Activated naive CD8-positive, alpha-beta T cell treated with anti-CD3 and anti-CD28 coated beads, Interleukin-2, amount 10 ng/mL, durations not matched to agents 7 days and 5 days (primary cell): ENCODE measurements around the gene LIPT2. TPM values are rescaled to one million over a fixed set of nuclear protein-coding genes. Genes with fewer than 3 reads are reported as not detected.
"Not testable (repeated sequence)": the region's sequence is repeated elsewhere in the genome, so short reads cannot be mapped to it uniquely, and the experiment has no call there.

Source experiments
- ATAC-seq: fragments of 150-1000 bp; cut with Tn5 transposase; one replicate; pipeline ENCODE4 v1.10.0; 2021; ENCODE audit warnings: low read depth, moderate library complexity
- POLR2A ChIA-PET: fragments of 350-600 bp; sonication (Branson Sonifier 250); formaldehyde crosslinking; loops from one replicate; lab custom pipeline; 2021; ENCODE audit warnings: antibody characterized with exemption; lab: Charles Lee
- DNase-seq: peaks from one replicate; pipeline ENCODE4 v3.0.0; 2021
- H3K27ac Mint-ChIP-seq: one replicate; pipeline ENCODE4 v1.8.0; 2022; ENCODE audit warnings: mild to moderate bottlenecking, mixed read lengths
- H3K27me3 Mint-ChIP-seq: one replicate; pipeline ENCODE4 v1.8.0; 2022; ENCODE audit warnings: mild to moderate bottlenecking, moderate library complexity, mixed read lengths
- H3K36me3 Mint-ChIP-seq: one replicate; pipeline ENCODE4 v1.8.0; 2021; ENCODE audit warnings: mild to moderate bottlenecking, mixed read lengths
- H3K4me1 Mint-ChIP-seq: one replicate; pipeline ENCODE4 v1.8.0; 2021; ENCODE audit warnings: mixed read lengths
- H3K4me3 Mint-ChIP-seq: one replicate; pipeline ENCODE4 v1.8.0; 2022; ENCODE audit warnings: mild to moderate bottlenecking, moderate library complexity, mixed read lengths
- H3K9me3 Mint-ChIP-seq: one replicate; pipeline ENCODE4 v1.8.0; 2021; ENCODE audit warnings: mixed read lengths
- total RNA-seq, 2 experiments: library from RNA; stranded (reverse); gene quantifications; one replicate each; pipeline ENCODE4 v1.2.3, GENCODE V29; 2021

Gene LIPT2
- 1 to 10 TPM; 3.1 to 6.7 TPM for total RNA-seq

DNA sequence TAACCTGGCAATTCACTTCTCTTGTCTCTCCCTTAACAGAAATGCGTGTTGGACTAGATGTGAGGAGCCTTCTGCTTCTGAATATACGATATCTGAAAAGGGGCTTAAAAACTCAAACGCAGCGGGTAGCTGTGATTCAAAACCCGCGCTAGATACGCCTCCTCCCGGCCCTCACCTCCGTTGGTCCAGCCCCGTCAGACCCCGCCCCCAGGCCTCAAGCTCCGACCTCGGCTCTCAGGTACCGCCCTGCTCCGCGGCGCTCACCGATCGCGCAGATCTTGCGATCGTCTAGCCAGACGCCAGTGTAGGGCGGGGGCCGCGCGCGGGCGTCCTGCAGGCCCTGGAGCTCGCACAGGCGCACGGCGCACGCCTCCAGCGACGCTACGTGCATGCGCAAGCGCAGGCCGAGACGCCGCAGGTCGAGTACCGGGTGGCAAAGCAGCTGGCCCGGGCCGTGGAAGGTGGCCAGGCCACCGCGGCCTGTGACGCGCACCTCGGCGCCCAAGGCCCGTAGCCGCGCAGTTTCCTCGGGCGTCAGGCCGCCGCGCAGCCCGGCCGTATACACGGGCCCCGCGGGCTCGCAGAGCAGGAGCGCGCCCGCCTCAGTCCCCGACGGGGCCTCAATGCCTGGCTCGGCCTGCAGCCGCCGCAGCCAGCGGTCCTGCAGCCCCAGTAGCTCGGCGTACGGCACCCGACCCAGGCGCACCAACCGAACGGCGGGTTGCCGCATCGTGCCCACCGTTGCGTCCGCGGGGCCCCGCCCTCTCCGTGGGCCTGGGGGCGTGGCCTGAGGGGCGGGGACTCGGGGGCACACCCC lies at the start of gene LIPT2:
Gene LIPT2, minus strand, starts transcription at position 751 of the 817 bp plus-strand sequence. Its CDS starts 21 bp downstream, at position 730.
- H3K9me3 Mint-ChIP-seq: no peaks in the 10 kb centered on the region
- no peaks in the 10 kb centered on the region for H3K27me3 Mint-ChIP-seq
- peak within 1 kb of the TSS; percentile 86 for H3K4me3 Mint-ChIP-seq
- H3K4me1 Mint-ChIP-seq: peaks cover 11% of the 10 kb centered on the region
- DNase-seq (peak; percentile 96), ATAC-seq (peak; percentile 99)
- H3K36me3 Mint-ChIP-seq: peaks cover 1% of the 10 kb centered on the region
- H3K27ac Mint-ChIP-seq: peak within 1 kb of the TSS; percentile 86
- POLR2A ChIA-PET: interaction anchor here (0.5 to 2.0 kb wide), 17 partner anchors 8 to 1405 kb away, joined by 3 to 22 read pairs (median 4); partner anchors contain the start of genes C2CD3, PGM2L1, POLD3 and PPME1

DNA sequence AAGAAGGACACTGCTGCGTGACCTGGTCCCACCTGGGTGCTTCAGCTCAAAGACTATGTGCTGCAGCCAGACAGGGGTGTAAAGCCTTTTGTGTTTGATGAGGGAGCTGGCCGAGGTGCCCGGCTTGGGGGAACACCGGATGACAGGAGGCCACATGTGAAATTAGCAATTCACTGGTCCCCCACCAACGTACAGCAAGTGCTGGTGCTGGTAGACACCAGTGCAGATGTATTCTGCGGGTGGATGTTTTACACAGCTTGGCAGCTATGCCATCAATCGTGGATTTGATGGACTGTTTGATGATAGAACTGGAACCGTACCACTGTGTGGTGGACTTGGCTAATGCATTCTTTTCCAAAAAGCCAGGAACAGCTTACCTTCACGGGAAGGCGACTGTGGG lies 47.9 kb upstream of the LIPT2 start:
- H3K9me3 Mint-ChIP-seq: peaks cover 19% of the 10 kb centered on the region
- H3K4me3 Mint-ChIP-seq: no peak overlapping the region
- H3K36me3 Mint-ChIP-seq: no peaks in the 10 kb centered on the region
- ATAC-seq (no peak), DNase-seq (no peak)
- H3K4me1 Mint-ChIP-seq: no peaks in the 10 kb centered on the region
- H3K27ac Mint-ChIP-seq: no peak overlapping the region
- POLR2A ChIA-PET: no interaction called here
- no peaks in the 10 kb centered on the region for H3K27me3 Mint-ChIP-seq

DNA sequence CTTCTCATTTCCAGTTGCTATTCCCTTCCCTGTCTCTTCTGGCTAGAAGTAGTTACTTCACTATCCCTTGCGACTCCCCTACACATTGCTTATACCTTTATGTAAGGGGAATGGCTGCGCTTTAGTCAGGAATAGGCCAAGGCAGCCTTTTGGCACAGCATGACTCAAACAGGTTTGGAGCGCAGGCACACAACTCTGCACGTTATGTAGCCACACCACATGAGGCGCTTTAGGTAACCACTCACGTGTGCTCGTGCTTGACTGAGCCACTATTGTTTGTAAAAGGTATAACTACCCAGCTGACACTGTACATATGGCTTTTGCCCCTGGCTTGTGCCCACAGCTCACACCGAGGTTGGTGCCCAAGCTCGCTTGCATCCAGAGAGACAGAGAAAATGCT lies 46.7 kb upstream of the LIPT2 start:
- POLR2A ChIA-PET: no interaction called here
- Mint-ChIP-seq H3K27me3 (no peaks in the 10 kb centered on the region), H3K4me1 (no peaks in the 10 kb centered on the region), H3K4me3 (no peak overlapping the region), H3K36me3 (no peaks in the 10 kb centered on the region), H3K27ac (no peak overlapping the region), H3K9me3 (peaks cover 17% of the 10 kb centered on the region)
- no peak for ATAC-seq
- no peak for DNase-seq

DNA sequence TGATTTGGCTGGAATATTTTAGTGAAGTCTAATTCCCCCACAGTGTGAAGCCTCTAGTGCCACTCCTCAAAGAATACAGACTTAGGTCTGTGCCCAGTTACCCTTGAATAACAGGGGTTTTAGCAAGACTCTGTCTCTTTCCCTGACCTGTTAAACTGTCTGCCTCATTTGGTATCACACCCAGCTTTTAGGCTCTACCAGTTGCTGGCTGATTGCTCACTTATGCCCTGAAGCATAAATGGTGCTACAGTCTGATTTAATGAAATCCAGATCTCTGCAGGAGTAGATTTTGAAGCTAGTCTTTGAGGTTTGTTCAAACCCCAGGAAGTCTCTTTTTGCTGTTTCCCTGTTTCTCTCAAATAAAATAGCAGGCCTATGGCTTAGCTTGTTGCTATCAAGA lies 45.2 kb upstream of the LIPT2 start:
- Mint-ChIP-seq H3K27ac (no peak overlapping the region), H3K36me3 (no peaks in the 10 kb centered on the region), H3K9me3 (peaks cover 6% of the 10 kb centered on the region), H3K4me1 (no peaks in the 10 kb centered on the region), H3K4me3 (no peak overlapping the region), H3K27me3 (no peaks in the 10 kb centered on the region)
- DNase-seq (no peak), ATAC-seq (no peak)
- POLR2A ChIA-PET: no interaction called here

DNA sequence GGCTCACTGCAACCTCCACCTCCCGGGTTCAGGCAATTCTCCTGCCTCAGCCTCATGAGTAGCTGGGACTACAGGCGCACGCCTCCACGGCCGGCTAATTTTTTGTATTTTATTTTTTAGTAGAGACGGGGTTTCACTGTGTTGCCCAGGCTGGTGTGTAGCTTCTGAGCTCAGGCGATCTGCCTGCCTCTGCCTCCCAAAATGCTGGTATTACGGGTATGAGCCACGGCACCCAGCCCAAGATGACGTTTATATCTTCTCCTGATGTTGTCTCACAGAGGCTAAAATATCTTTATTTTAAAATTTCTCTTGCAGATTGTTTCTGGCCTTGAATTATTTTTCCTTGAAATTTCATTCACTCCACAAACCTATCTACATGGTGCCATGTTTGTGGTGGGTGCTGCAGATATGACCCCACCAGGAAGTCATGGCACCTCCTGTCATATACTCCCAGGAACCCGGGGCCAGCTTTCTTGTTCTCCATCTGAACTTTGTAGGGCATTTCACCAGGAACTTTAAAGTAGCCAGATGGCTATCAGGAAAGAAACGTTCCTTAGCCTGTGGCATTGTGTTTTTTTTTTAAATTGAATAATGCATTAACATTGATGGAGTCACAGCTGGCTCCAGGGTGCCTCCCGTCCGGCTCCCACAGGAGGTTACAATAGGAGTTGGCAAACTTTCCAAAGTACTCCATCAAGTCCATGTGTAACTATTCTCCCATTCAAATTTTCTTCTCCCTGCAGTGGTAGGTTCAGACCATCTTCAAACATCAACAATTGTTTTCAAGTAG lies 42.0 kb upstream of the LIPT2 start:
- ATAC-seq: no peak
- H3K4me3 Mint-ChIP-seq: no peak overlapping the region
- H3K27me3 Mint-ChIP-seq: no peaks in the 10 kb centered on the region
- no peaks in the 10 kb centered on the region for H3K36me3 Mint-ChIP-seq
- no peaks in the 10 kb centered on the region for H3K4me1 Mint-ChIP-seq
- no peak for DNase-seq
- H3K9me3 Mint-ChIP-seq: peaks cover 4% of the 10 kb centered on the region
- POLR2A ChIA-PET: no interaction called here
- H3K27ac Mint-ChIP-seq: no peak overlapping the region

DNA sequence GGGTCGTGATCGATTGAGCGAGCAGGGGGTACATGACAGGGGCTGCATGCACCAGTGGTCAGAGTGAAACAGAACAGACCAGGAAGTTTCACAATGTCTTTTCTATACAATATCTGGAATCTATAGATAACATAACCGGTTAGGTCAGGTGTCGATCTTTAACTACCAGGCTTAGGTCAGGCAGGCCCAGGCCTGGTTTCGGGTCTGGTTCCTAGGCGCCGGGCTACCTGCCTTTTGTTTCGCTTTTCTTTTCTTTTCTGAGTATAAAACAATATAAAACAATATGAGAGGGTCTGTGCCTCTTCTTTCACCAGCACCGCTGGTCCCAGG lies 41.4 kb upstream of the LIPT2 start:
- H3K9me3 Mint-ChIP-seq, H3K27ac Mint-ChIP-seq, H3K36me3 Mint-ChIP-seq, H3K27me3 Mint-ChIP-seq, DNase-seq, H3K4me1 Mint-ChIP-seq, POLR2A ChIA-PET, ATAC-seq, H3K4me3 Mint-ChIP-seq: not testable (repeated sequence)

DNA sequence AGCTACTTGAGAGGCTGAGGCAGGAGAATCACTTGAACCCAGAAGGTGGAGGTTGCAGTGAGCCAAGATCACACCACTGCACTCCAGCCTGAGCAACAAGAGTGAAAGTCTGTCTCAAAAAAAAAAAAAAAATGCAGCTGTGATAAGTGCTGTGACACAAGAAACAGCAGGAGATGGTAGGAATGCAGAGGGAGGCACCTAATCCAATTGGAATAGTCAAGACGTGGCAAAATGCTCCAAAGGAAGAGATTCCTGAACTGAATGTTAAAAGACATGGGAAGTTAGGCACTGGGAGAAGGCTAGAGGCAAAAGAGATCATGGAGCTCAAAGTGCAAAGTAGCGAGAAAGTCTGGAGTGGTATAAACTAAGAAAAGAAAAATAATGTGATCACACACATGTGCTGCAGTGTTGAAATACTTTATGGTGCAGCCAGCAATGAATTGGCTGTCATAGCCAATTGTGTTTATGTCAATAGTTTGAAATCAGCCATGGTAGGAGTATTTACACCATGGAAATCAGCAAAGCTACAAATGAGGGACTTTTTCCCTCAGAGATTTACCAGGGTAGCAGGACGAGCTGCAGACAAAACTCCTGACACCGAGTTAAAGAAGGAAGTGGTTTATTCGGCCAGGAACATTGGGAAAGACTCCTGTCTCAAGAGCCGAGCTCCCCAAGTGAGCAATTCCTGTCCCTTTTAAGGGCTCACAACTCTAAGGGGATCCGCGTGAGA lies 40.9 kb upstream of the LIPT2 start:
- Mint-ChIP-seq H3K4me3 (no peak overlapping the region), H3K9me3 (peaks cover 4% of the 10 kb centered on the region), H3K36me3 (no peaks in the 10 kb centered on the region), H3K4me1 (no peaks in the 10 kb centered on the region), H3K27ac (no peak overlapping the region), H3K27me3 (peaks cover 3% of the 10 kb centered on the region)
- no peak for DNase-seq
- POLR2A ChIA-PET: no interaction called here
- no peak for ATAC-seq

DNA sequence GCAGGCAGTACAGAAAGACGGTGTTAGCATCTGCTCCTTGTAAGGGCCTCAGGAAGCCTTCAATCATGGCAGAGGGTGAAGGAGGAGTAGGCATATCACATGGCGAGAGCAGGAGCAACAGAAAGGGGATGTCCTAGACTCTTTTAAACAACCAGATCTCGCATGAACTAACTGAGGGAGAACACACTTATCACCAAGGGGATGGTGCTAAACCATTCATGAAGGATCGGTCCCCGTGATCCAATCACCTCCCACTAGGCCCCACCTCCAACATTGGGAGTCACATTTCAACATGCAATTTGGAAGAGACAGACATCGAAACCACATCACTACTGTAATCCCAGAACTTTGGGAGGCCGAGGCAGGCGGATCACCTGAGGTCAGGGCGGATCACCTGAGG lies 39.9 kb upstream of the LIPT2 start:
- Mint-ChIP-seq H3K4me1 (no peaks in the 10 kb centered on the region), H3K4me3 (no peak overlapping the region), H3K27ac (no peak overlapping the region), H3K36me3 (no peaks in the 10 kb centered on the region), H3K9me3 (peaks cover 4% of the 10 kb centered on the region), H3K27me3 (peaks cover 6% of the 10 kb centered on the region)
- POLR2A ChIA-PET: no interaction called here
- ATAC-seq: no peak
- DNase-seq: no peak

DNA sequence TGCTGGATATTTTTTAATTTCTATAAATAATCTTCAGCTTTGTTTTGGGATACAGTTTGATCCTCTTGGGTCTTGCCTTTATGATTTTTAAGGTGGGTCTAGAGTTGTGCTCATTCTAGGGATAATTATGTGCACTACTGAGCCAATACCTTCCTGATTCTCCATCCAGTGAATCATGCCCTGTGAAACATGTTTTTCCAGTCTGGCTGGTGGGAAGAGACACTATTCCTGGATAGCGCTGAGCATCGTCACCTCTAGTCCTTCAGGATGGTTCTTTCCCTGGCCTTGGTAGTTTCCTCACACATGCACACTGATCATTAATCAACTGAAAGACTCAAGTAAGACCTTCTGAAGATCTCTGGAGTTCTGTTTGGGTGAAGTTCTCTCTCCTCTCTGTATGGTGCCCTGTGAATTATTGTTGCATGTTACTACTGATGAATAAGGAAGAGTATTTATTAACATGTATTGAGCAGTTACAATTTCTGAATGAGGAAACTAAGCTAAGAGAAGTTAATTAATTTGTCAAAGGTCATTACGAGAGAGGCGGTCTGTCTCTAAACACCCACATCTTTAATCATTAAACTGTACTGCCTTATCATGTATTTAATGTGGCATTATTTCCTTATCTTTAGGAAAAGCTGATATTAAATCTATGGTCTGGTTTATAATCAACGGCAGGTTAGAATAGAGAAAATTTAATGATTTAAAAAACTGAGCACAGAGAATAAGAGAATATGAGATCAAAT lies 39.1 kb upstream of the LIPT2 start:
- ATAC-seq (no peak), DNase-seq (no peak)
- Mint-ChIP-seq H3K36me3 (no peaks in the 10 kb centered on the region), H3K4me1 (no peaks in the 10 kb centered on the region), H3K27me3 (peaks cover 6% of the 10 kb centered on the region), H3K27ac (no peak overlapping the region), H3K4me3 (no peak overlapping the region), H3K9me3 (no peaks in the 10 kb centered on the region)
- POLR2A ChIA-PET: no interaction called here

DNA sequence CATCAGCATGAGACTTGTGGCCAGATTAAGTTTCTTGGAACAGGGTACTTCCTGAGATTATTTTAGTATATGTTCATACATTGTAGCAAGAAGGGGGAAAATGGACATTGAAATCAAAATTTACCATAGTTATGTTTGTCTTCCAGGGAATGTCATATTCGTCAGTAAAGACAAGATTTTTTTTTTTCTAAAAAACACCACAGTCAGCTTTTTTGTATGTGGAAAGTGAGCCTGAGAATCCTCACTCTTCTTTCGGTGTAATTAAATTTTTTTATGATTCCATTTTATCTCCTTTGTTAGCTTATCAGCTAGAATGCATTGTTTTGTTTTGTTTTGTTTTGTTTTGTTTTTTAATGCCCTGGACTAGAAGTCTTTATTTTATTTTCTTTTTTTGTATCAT lies 31.5 kb upstream of the LIPT2 start:
- peaks cover 1% of the 10 kb centered on the region for H3K4me1 Mint-ChIP-seq
- ATAC-seq: no peak
- H3K36me3 Mint-ChIP-seq: no peaks in the 10 kb centered on the region
- no peak overlapping the region for H3K4me3 Mint-ChIP-seq
- no peaks in the 10 kb centered on the region for H3K9me3 Mint-ChIP-seq
- POLR2A ChIA-PET: no interaction called here
- no peak overlapping the region for H3K27ac Mint-ChIP-seq
- no peak for DNase-seq
- H3K27me3 Mint-ChIP-seq: peaks cover 21% of the 10 kb centered on the region

DNA sequence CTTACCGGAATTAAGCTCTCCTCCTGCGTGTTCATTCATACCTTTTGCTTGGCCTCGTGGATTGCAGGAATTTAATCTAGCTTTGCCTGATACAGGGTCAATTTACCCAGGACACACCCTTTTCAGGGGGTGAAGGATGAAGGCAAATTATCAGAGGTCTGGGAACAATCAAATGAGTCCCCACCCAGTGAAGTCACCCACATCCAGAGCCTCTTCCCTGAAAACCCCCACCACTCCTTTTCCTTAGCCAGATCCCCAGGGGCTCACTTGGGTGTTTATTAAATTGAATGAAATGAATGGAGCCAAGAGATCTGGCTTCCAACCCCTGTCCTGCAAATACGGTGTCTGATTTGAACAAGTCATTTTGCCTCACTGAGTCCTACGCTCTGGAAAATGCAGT lies 31.0 kb upstream of the LIPT2 start:
- POLR2A ChIA-PET: no interaction called here
- Mint-ChIP-seq H3K4me1 (peaks cover 1% of the 10 kb centered on the region), H3K27ac (no peak overlapping the region), H3K4me3 (no peak overlapping the region), H3K9me3 (no peaks in the 10 kb centered on the region), H3K27me3 (peaks cover 21% of the 10 kb centered on the region), H3K36me3 (no peaks in the 10 kb centered on the region)
- ATAC-seq: no peak
- DNase-seq: no peak

DNA sequence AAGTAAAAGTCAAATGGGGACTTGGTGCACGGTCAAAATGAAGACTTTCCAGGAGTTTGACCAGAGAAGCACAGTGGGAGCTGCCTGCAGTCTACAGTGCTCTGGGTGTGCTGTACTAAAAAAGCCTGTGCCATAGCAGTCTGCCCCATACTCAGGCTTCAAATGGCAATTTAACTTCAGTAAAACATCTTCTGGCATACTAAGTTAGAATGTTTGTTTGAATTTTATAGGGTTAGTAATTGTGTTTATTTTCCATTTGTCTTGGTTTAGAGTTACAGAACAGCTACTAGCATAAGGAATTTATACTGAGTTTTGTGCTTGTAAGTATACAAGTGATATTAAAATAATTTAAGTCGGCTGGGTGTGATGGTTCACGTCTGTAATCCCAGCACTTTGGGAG lies 29.3 kb upstream of the LIPT2 start:
- Mint-ChIP-seq H3K36me3 (no peaks in the 10 kb centered on the region), H3K27ac (no peak overlapping the region), H3K9me3 (no peaks in the 10 kb centered on the region), H3K4me1 (peaks cover 1% of the 10 kb centered on the region), H3K27me3 (peaks cover 17% of the 10 kb centered on the region), H3K4me3 (no peak overlapping the region)
- DNase-seq (no peak), ATAC-seq (no peak)
- POLR2A ChIA-PET: no interaction called here

DNA sequence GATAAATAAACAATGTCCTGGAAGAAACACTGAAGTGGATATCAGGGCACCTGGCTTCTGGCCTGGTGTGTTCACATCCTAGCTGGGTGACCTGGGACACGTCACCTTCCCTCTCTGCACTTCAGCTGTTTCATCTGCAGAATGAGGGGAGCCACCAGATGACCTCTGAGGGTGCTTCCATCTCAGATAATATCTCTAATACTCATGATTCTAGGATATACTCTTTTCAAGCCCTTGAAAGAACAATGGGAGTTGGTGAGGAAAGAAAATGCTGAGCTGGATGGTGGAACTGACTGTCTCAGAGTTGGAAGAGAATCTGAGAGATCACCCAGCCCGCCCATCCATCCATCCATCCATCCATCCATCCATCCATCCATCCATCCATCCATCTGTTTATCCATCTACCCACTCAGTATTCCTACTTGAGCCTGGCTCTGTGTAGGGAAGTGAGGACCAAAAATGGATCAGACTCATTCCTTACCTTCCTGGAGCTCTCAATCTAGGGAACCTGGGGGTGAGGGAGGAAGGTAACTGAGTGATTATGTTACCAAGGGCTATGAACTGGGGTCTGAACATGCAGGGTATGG lies 28.2 kb upstream of the LIPT2 start:
- ATAC-seq: no peak
- Mint-ChIP-seq H3K27ac (no peak overlapping the region), H3K27me3 (peaks cover 21% of the 10 kb centered on the region), H3K4me1 (peaks cover 1% of the 10 kb centered on the region), H3K36me3 (no peaks in the 10 kb centered on the region), H3K4me3 (no peak overlapping the region), H3K9me3 (no peaks in the 10 kb centered on the region)
- no peak for DNase-seq
- POLR2A ChIA-PET: no interaction called here
